A549 (cell line): Measurements from ENCODE around the gene EXOSC5. TPM values are rescaled to one million over a fixed set of nuclear protein-coding genes. Genes with fewer than 3 reads are reported as not detected.

Experiments used
- ATAC-seq, 2 experiments: fragments of 200-7000 bp in 1 of 2; fragments of >200 bp in 1 of 2; cut with Nextera tagmentation in 1 of 2; cut with Tn5 transposase in 1 of 2; 3 replicates each; pipeline versions ENCODE4 v1.8.0 to v1.9.1; 2018 to 2020; ENCODE audit warnings: mild to moderate bottlenecking in 1 of 2, moderate library complexity in 1 of 2
- CTCF ChIA-PET: fragments of 300-600 bp; sonication (Branson Sonifier 250); formaldehyde crosslinking; extraction: SDS; loops from one replicate; lab custom pipeline; 2021; ENCODE audit warnings: antibody characterized with exemption, inconsistent platforms; lab: Yijun Ruan, JAX
- POLR2A ChIA-PET: fragments of 350-600 bp; formaldehyde crosslinking; extraction: SDS; loops from one replicate; lab custom pipeline; 2021; ENCODE audit warnings: antibody characterized with exemption, inconsistent platforms; lab: Yijun Ruan, JAX
- DNase-seq, 2 experiments: peaks; one replicate each; pipeline versions ENCODE4 v3.0.0 to v3.0.0-alpha.2; 2011 to 2016; ENCODE audit warnings: low read depth in 1 of 2, low spot score in 1 of 2
- FAIRE-seq: peaks from 2 replicates; lab custom pipeline; 2011; peaks lifted over from hg19 to GRCh38; lab: Jason Lieb, UNC
- H3K27ac ChIP-seq, 2 experiments: fragments of >200 bp; sonication (Bioruptor Twin); formaldehyde crosslinking; 3 replicates each; pipeline ENCODE4 v1.5.1; 2016 to 2017
- H3K4me1 ChIP-seq: fragments of >200 bp; sonication (Bioruptor Twin); formaldehyde crosslinking; 3 replicates; pipeline ENCODE4 v1.6.1; 2016
- H3K4me2 ChIP-seq: fragments of >200 bp; sonication (Bioruptor Twin); formaldehyde crosslinking; 3 replicates; pipeline ENCODE4 v1.6.1; 2016
- H3K4me3 ChIP-seq: fragments of >200 bp; sonication (Bioruptor Twin); formaldehyde crosslinking; 3 replicates; pipeline ENCODE4 v1.5.1; 2016
- H3K9me3 ChIP-seq: fragments of >200 bp; sonication (Bioruptor Twin); formaldehyde crosslinking; 3 replicates; pipeline ENCODE4 v1.6.1; 2016
- BHLHE40 ChIP-seq: IDR thresholded peaks from 2 replicates; pipeline ENCODE4 v1.6.1; 2012; ENCODE audit warnings: low read depth, low read length, inconsistent platforms
- EHMT2 ChIP-seq: fragments of 200-600 bp; sonication (generic); IDR thresholded peaks from 2 replicates; pipeline ENCODE4 v1.6.1; 2016; ENCODE audit warnings: antibody characterized with exemption, low read depth, mild to moderate bottlenecking, moderate library complexity
- ESRRA ChIP-seq: fragments of 150-350 bp; IDR thresholded peaks from 2 replicates; pipeline ENCODE4 v1.6.1; 2014; ENCODE audit warnings: mild to moderate bottlenecking, low read length, borderline replicate concordance
- HOXA7 ChIP-seq: fragments of 250-450 bp; sonication (Bioruptor Pico); IDR thresholded peaks from 2 replicates; pipeline ENCODE4 v1.5.0; 2020; ENCODE audit warnings: mild to moderate bottlenecking, moderate library complexity
- HOXB13 ChIP-seq: fragments of 250-450 bp; sonication (Bioruptor Pico); IDR thresholded peaks from 2 replicates; pipeline ENCODE4 v1.5.0; 2020; ENCODE audit warnings: low read depth, mild to moderate bottlenecking, moderate library complexity
- KDM5A ChIP-seq: fragments of 200-600 bp; sonication (generic); IDR thresholded peaks from 2 replicates; pipeline ENCODE4 v1.6.1; 2016; ENCODE audit warnings: antibody characterized with exemption, mild to moderate bottlenecking
- MYC ChIP-seq: IDR thresholded peaks from 2 replicates; pipeline ENCODE4 v1.6.1; 2012; ENCODE audit warnings: mild to moderate bottlenecking, inconsistent platforms, low read length, improper control_type of control experiment, borderline replicate concordance
- NPAS2 ChIP-seq: fragments of 250-450 bp; sonication (Bioruptor Pico); IDR thresholded peaks from 2 replicates; pipeline ENCODE4 v1.8.0; 2022; ENCODE audit warnings: mild to moderate bottlenecking, moderate library complexity, borderline replicate concordance
- PHF8 ChIP-seq: fragments of 200-600 bp; sonication (generic); IDR thresholded peaks from 2 replicates; pipeline ENCODE4 v1.6.1; 2016; ENCODE audit warnings: low read depth, mild to moderate bottlenecking, antibody characterized with exemption, moderate library complexity, borderline replicate concordance
- RAD21 ChIP-seq, 2 experiments: fragments of >200 bp in 1 of 2; sonication (Bioruptor Twin) in 1 of 2; formaldehyde crosslinking in 1 of 2; IDR thresholded peaks in 1 of 2; conservative IDR thresholded peaks in 1 of 2; 2 replicates in 1 of 2; 3 replicates in 1 of 2; pipeline ENCODE4 v1.6.1; 2012 to 2018; ENCODE audit warnings: inconsistent platforms in 1 of 2
- RCOR1 ChIP-seq: fragments of 150-350 bp; IDR thresholded peaks from 2 replicates; pipeline ENCODE4 v1.6.1; 2014; ENCODE audit warnings: antibody characterized with exemption, low read length, low read depth
- SREBF2 ChIP-seq: fragments of 450-650 bp; IDR thresholded peaks from 2 replicates; pipeline ENCODE4 v1.6.1; 2014; ENCODE audit warnings: mild to moderate bottlenecking, moderate library complexity
- ZC3H11A ChIP-seq: fragments of 450-650 bp; IDR thresholded peaks from 2 replicates; pipeline ENCODE4 v1.6.1; 2014; ENCODE audit warnings: antibody characterized with exemption, mild to moderate bottlenecking
- ZFP36 ChIP-seq: fragments of 450-650 bp; IDR thresholded peaks from 2 replicates; pipeline ENCODE4 v1.6.1; 2014; ENCODE audit warnings: borderline replicate concordance; ENCODE audit not compliant: partially characterized antibody
- ZSCAN20 ChIP-seq: fragments of 250-450 bp; sonication (Bioruptor Pico); IDR thresholded peaks from 2 replicates; pipeline ENCODE4 v1.8.0; 2022; ENCODE audit warnings: mild to moderate bottlenecking, moderate library complexity
- WGBS: methylation state at CpG from one replicate; pipeline ENCODE4 v1.1.6; 2017; ENCODE audit errors: missing lambda C conversion rate; 5-methylcytosine and 5-hydroxymethylcytosine counted together
- polyA plus RNA-seq, 4 experiments: library from polyadenylated mRNA; depleted of rRNA in 3 of 4; stranded (reverse); fragments of >200 nt; fragmentation: RNase III in 1 of 4; extraction: RNeasy Plus Mini Kit Qiagen cat#74134 plus additional on column Dnase treatment in 1 of 4; gene quantifications; 2 replicates in 3 of 4; 3 replicates in 1 of 4; pipeline ENCODE4 v1.2.3, GENCODE V29; 2011 to 2017
- TF ChIP-seq, protein P1 (sequence below): IDR thresholded peaks from 2 replicates; pipeline ENCODE4 v1.6.1; 2012
- TF ChIP-seq, protein P2 (sequence below): IDR thresholded peaks from 2 replicates; pipeline ENCODE4 v1.6.1; 2012
- TF ChIP-seq, protein P3 (sequence below): fragments of >200 bp; sonication (Bioruptor Twin); formaldehyde crosslinking; IDR thresholded peaks from 2 replicates; pipeline ENCODE4 v1.6.1; 2016
- TF ChIP-seq, protein P4 (sequence below): fragments of >200 bp; sonication (Bioruptor Twin); formaldehyde crosslinking; IDR thresholded peaks from 3 replicates; pipeline ENCODE4 v1.5.1; 2016

EXOSC5 gene
- polyA plus RNA-seq, 2 of the 4 experiments (the other 2 are of a cell fraction), result 63.7 to 109 TPM

DNA sequence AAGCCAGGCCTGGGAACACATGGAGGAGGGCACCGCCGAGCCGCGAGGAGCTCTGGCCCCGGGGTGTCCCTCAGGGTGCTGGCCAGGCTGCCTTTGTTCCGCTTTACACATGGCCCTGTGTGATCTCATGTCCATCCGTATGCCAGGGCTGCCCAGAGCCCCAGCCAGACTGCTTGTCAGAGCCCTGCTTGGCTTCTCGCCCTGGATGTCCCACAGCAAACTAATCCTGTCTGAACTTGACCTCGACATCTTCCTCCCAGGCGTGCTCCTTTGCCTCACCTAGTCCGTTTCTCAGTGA is 14.8 kb upstream of the EXOSC5 start (continued):
- TF ChIP-seq ESRRA (no peak), ZC3H11A (no peak), BHLHE40 (no peak), RCOR1 (no peak)
- TF ChIP-seq, protein P1, sequence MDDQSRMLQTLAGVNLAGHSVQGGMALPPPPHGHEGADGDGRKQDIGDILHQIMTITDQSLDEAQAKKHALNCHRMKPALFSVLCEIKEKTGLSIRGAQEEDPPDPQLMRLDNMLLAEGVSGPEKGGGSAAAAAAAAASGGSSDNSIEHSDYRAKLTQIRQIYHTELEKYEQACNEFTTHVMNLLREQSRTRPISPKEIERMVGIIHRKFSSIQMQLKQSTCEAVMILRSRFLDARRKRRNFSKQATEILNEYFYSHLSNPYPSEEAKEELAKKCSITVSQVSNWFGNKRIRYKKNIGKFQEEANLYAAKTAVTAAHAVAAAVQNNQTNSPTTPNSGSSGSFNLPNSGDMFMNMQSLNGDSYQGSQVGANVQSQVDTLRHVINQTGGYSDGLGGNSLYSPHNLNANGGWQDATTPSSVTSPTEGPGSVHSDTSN, result no peak

DNA sequence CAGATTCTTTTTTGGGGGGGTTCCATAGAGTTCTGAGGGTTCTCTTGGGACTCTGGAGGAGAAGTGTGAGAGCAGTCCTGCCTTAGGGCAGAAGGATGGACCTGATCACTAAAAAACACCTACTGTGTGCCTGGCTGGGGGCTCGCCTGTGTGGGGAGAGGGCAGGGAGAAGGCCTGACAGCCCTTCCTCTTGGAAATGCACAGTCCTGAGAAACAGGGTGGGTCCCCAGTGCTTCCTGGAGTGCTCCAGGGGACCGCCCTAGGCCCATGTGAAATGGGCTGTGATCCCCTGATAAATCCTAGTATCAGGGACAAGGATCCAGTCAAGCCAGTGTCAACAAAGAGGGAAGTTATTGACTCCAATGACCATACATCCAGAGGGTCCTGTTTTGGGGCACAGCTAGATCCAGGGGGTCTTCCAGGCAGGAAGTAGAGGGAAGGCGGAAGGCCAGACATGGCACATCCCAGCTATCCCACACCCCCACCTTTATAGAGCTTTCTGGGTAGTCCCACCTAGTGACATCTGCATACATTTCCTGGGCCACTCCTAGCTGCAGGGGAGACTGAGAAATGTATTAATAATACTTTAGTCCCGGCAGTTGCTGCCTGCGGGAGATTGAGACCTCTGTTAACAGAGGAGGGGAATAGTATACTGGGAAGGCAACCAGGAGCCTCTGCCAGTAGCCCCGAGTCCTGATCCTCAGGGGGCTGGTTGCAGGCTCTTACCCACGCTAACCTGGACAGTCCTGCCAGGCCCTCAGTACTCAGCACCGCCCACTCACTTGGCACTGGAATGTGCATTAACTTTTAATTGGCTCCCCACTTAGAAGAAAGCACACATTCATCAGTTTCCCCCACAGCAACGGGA is 14.2 kb upstream of the EXOSC5 start:
- CTCF ChIA-PET, result interaction anchor here (0.6 to 2.2 kb wide), 3 partner anchors 20 to 131 kb away, joined by 3 to 8 read pairs (median 7); partner anchors contain the start of gene DMAC2
- no peak overlapping the region for H3K4me2 ChIP-seq
- 69% methylated on average over 9 of the region's 9 CpGs for WGBS
- no peak overlapping the region for H3K4me3 ChIP-seq
- no peak for FAIRE-seq
- no peak for ATAC-seq
- H3K27ac ChIP-seq, result no peak overlapping the region
- H3K9me3 ChIP-seq, result no peaks in the 10 kb centered on the region
- TF ChIP-seq, protein P2, sequence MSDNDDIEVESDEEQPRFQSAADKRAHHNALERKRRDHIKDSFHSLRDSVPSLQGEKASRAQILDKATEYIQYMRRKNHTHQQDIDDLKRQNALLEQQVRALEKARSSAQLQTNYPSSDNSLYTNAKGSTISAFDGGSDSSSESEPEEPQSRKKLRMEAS, result no peak
- TF ChIP-seq EHMT2, result no peak
- TF ChIP-seq MYC, result no peak
- no peak for TF ChIP-seq HOXB13 (CRISPR knock-in tag)
- no peak for TF ChIP-seq ZSCAN20 (CRISPR knock-in tag)
- no peak for TF ChIP-seq RCOR1
- no peak for TF ChIP-seq HOXA7
- TF ChIP-seq KDM5A, result no peak
- TF ChIP-seq ZC3H11A, result no peak
- no peak for TF ChIP-seq ZFP36
- TF ChIP-seq NPAS2 (CRISPR knock-in tag), result no peak
- TF ChIP-seq, protein P3, sequence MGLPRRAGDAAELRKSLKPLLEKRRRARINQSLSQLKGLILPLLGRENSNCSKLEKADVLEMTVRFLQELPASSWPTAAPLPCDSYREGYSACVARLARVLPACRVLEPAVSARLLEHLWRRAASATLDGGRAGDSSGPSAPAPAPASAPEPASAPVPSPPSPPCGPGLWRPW, result no peak
- no peak for TF ChIP-seq PHF8
- no peak for TF ChIP-seq RAD21 (conservative IDR thresholded peaks at IDR 0.05 in 1 of 2, IDR thresholded peaks at IDR 0.05 in 1 of 2)
- TF ChIP-seq, protein P4, sequence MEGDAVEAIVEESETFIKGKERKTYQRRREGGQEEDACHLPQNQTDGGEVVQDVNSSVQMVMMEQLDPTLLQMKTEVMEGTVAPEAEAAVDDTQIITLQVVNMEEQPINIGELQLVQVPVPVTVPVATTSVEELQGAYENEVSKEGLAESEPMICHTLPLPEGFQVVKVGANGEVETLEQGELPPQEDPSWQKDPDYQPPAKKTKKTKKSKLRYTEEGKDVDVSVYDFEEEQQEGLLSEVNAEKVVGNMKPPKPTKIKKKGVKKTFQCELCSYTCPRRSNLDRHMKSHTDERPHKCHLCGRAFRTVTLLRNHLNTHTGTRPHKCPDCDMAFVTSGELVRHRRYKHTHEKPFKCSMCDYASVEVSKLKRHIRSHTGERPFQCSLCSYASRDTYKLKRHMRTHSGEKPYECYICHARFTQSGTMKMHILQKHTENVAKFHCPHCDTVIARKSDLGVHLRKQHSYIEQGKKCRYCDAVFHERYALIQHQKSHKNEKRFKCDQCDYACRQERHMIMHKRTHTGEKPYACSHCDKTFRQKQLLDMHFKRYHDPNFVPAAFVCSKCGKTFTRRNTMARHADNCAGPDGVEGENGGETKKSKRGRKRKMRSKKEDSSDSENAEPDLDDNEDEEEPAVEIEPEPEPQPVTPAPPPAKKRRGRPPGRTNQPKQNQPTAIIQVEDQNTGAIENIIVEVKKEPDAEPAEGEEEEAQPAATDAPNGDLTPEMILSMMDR, result no peak
- TF ChIP-seq SREBF2, result no peak
- DNase-seq, result no peak
- H3K4me1 ChIP-seq, result peaks cover 12% of the 10 kb centered on the region
- POLR2A ChIA-PET, result no interaction called here

DNA sequence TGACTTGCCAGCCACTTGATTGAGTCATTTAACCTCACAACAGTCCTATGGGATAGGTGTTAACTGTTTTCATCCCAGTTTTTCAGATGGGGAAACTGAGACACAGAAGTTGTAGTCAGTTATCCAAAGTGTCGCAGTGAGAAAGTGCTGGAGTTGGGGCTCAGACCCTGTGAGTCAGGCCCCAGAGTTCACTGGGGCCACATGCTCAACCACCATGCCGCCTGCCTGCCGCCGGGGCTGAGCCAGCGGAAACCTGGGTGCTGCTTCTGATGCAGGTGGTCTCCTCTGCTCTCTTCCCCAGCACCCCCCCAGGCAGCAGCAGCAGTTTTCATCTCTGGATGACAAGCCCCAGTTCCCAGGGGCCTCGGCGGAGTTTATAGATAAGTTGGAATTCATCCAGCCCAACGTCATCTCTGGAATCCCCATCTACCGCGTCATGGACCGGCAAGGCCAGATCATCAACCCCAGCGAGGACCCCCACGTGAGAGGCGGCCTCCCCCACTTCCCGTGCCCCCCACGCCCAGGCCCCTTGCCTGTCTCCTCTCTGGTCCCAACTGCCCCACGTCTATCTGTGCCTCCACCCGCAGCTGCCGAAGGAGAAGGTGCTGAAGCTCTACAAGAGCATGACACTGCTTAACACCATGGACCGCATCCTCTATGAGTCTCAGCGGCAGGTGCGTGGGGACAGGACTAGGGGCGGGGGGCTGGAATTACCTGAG is 13.3 kb upstream of the EXOSC5 start:
- TF ChIP-seq ZC3H11A, result no peak
- 89% methylated on average over 23 of the region's 23 CpGs for WGBS
- Histone ChIP-seq H3K9me3 (no peaks in the 10 kb centered on the region), H3K27ac (no peak overlapping the region), H3K4me2 (no peak overlapping the region), H3K4me3 (no peak overlapping the region), H3K4me1 (peaks cover 12% of the 10 kb centered on the region)
- CTCF ChIA-PET, result interaction anchor here (0.7 to 4.2 kb wide), 9 partner anchors 12 to 187 kb away, joined by 3 to 27 read pairs (median 4); partner anchors contain the start of gene TGFB1
- no peak for DNase-seq
- no peak for ATAC-seq
- POLR2A ChIA-PET, result interaction anchor here (0.6 to 2.9 kb wide), 3 partner anchors 29 to 54 kb away, joined by 3 to 20 read pairs (median 10); partner anchors contain the start of genes B9D2 and DMAC2
- no peak for FAIRE-seq
